ENCODE measurements around the gene GCLM.

GRCh38 chr1:93865253-93865652 is 44.0 kb downstream of the GCLM start:
- TF ChIP-seq CTCF (IDR thresholded peaks at IDR 0.05 in 2 of 3, conservative IDR thresholded peaks at IDR 0.05 in 1 of 3; ENCODE audit: borderline replicate concordance in 1 of 3, insufficient read depth in 1 of 3, low read depth in 2 of 3, low read length in 2 of 3) = no peak
- TF ChIP-seq EZH2 (IDR thresholded peaks at IDR 0.05) = no peak
- no peak for TF ChIP-seq YY1 (IDR thresholded peaks at IDR 0.05; ENCODE audit: extremely low read depth, insufficient replicate concordance, low read depth, low read length)
- no peak for TF ChIP-seq REST (IDR thresholded peaks at IDR 0.05; ENCODE audit: low read depth)
- TF ChIP-seq FOSL1 (IDR thresholded peaks at IDR 0.05; ENCODE audit: low read depth) = no peak
- no peak for TF ChIP-seq POLR2AphosphoS5 (IDR thresholded peaks at IDR 0.05; ENCODE audit: low read depth, low read length)
- TF ChIP-seq POLR2A (IDR thresholded peaks at IDR 0.05; ENCODE audit: borderline replicate concordance, extremely low read depth, insufficient read depth, insufficient read length) = no peak
- TF ChIP-seq JUND (IDR thresholded peaks at IDR 0.05) = no peak
- no peak for TF ChIP-seq ZFX (IDR thresholded peaks at IDR 0.05)
- no peak for TF ChIP-seq EZH2phosphoT487 (IDR thresholded peaks at IDR 0.05; ENCODE audit: borderline replicate concordance)
- no peak for TF ChIP-seq ZBTB33 (IDR thresholded peaks at IDR 0.05; ENCODE audit: extremely low read depth, insufficient replicate concordance, low read length)
- no peak for TF ChIP-seq RAD21 (IDR thresholded peaks at IDR 0.05; ENCODE audit: low read depth)
- no peak for TF ChIP-seq SRF (IDR thresholded peaks at IDR 0.05; ENCODE audit: low read depth)

Data from HCT116 (cell line).